ENCODE data around the gene LGR4. TPM values are rescaled to one million over a fixed set of nuclear protein-coding genes. Genes with fewer than 3 reads are reported as not detected.

The LGR4 gene
- total and polyA plus RNA-seq, 2 of the 13 experiments (the other 11 are each of a cell fraction or from before 2014, with no cell fraction given): 42.1 to 68.7 TPM

GRCh38 chr11:27475622-27476021 is 3.0 kb upstream of the LGR4 start (continued):
- no peak for TF ChIP-seq ZBTB4 (CRISPR knock-in tag; IDR thresholded peaks at IDR 0.05; ENCODE audit: borderline replicate concordance)
- TF ChIP-seq ZFP1 (CRISPR knock-in tag; IDR thresholded peaks at IDR 0.05): peak; percentile 79
- TF ChIP-seq RORA (CRISPR knock-in tag; IDR thresholded peaks at IDR 0.05): no peak
- peak; percentile 92 for TF ChIP-seq HNF4G (IDR thresholded peaks at IDR 0.05; ENCODE audit: borderline replicate concordance, low read depth, low read length)
- TF ChIP-seq HNF4G (CRISPR knock-in tag; IDR thresholded peaks at IDR 0.05; ENCODE audit: borderline replicate concordance, low read depth): no peak; the same call in 1 of the 2 replicates
- no peak; the same call in 1 of the 2 replicates for TF ChIP-seq ZNF431 (CRISPR knock-in tag; IDR thresholded peaks at IDR 0.05; ENCODE audit: borderline replicate concordance, low read depth)
- no peak for TF ChIP-seq KMT2B (CRISPR knock-in tag; IDR thresholded peaks at IDR 0.05)
- no peak for TF ChIP-seq TBP (CRISPR knock-in tag; IDR thresholded peaks at IDR 0.05)
- no peak for TF ChIP-seq SMAD9 (CRISPR knock-in tag; IDR thresholded peaks at IDR 0.05)
- TF ChIP-seq ZNF720 (CRISPR knock-in tag; IDR thresholded peaks at IDR 0.05): no peak
- TF ChIP-seq TIGD3 (CRISPR knock-in tag; IDR thresholded peaks at IDR 0.05; ENCODE audit: borderline replicate concordance): no peak
- TF ChIP-seq NAIF1 (CRISPR knock-in tag; IDR thresholded peaks at IDR 0.05; ENCODE audit: borderline replicate concordance): no peak
- no peak for TF ChIP-seq ZNF790 (CRISPR knock-in tag; IDR thresholded peaks at IDR 0.05; ENCODE audit: borderline replicate concordance)
- no peak for TF ChIP-seq CENPBD1 (CRISPR knock-in tag; IDR thresholded peaks at IDR 0.05; ENCODE audit: borderline replicate concordance, low read depth)
- no peak for TF ChIP-seq TOE1 (CRISPR knock-in tag; IDR thresholded peaks at IDR 0.05)
- no peak for TF ChIP-seq ZNF512B (CRISPR knock-in tag; IDR thresholded peaks at IDR 0.05; ENCODE audit: borderline replicate concordance)
- peak; percentile 25; the same call in 1 of the 2 replicates for TF ChIP-seq TAF1 (CRISPR knock-in tag; IDR thresholded peaks at IDR 0.05)
- no peak for TF ChIP-seq NFKB2 (CRISPR knock-in tag; IDR thresholded peaks at IDR 0.05; ENCODE audit: borderline replicate concordance)
- peak; percentile 66 for TF ChIP-seq FOSL2 (CRISPR knock-in tag; IDR thresholded peaks at IDR 0.05)
- peak; percentile 40; the same call in 1 of the 2 replicates for TF ChIP-seq SMARCC2 (IDR thresholded peaks at IDR 0.05)
- TF ChIP-seq RNF2 (conservative IDR thresholded peaks at IDR 0.05; ENCODE audit: low read depth): no peak
- TF ChIP-seq BRF2 (CRISPR knock-in tag; IDR thresholded peaks at IDR 0.05): no peak

Measured in HepG2 (cell line).